Cerebellar cortex (tissue), 1 donor: ENCODE data around the gene GPR27.

Experiments
- DNase-seq: peaks from one replicate; pipeline ENCODE4 v3.0.0-alpha.2; 2015; ENCODE audit warnings: low spot score

GPR27 gene, protein sequence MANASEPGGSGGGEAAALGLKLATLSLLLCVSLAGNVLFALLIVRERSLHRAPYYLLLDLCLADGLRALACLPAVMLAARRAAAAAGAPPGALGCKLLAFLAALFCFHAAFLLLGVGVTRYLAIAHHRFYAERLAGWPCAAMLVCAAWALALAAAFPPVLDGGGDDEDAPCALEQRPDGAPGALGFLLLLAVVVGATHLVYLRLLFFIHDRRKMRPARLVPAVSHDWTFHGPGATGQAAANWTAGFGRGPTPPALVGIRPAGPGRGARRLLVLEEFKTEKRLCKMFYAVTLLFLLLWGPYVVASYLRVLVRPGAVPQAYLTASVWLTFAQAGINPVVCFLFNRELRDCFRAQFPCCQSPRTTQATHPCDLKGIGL

GRCh38 chr3:71753701-71754609 lies at the start of gene GPR27:
Gene GPR27 (plus strand): TSS chr3:71753855. CDS start chr3:71754050, 195 bp downstream.
- peak; percentile 25 for DNase-seq

DNA sequence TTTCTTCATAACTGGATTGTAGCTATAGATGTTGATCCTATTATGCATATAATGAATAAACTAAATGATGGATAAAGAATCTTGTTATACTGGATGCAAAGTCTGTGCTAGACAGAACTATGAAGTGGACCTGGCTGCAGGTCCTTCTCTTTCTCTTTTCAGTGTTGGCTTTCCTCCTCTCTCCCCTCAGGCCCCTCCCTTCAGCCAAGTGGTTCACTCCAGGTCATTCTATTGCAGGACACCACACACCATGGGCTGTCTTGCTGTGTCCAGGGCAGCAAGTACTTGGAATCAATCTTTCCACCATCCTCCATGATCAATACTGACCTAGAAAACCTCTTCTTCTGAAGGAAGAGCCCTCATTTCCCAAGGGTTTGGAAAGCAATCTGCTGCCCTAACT lies 48.7 kb upstream of the GPR27 start:
- no peak for DNase-seq

DNA sequence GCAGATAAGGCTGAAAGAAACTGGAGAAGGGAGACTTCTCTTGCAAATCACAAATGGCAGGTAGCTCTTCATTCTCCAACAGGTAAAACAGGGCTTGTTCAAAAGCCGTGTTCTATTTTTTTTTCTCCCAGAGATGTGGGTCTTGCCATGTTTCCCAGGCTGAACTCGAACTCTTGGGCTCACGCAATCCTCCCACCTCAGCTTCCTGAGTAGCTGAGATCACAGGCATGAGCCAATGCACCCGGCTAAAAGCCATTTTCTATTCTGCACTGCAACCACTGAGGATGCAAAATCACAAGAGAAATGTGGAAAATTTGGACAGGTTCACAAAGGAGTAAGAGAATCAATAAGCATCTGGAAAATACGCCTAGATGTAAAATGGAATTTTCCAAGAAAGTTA lies 48.0 kb upstream of the GPR27 start:
- DNase-seq = no peak

DNA sequence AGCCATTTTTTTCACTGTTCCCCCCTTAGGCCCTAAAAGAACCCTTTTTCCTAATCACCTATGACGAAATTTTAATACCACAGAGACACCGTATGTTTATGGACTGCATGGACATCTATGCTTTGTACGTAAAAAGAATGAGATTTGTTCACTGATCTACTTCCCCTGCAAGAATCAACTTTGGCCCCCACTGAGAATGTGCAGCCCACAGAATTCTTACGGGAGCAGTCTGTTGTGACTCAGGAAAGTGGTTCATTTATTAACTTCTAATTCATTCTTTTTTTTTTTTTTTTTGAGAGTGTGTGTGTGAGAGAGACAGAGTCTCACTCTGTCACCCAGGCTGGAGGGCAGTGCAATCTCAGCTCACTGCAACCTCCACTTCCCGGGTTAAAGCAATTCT lies 46.1 kb upstream of the GPR27 start:
- no peak for DNase-seq

- DNase-seq = no peak
Observed at GRCh38 chr3:71708476-71709105, 45.1 kb upstream of the GPR27 start.

- DNase-seq = no peak
Observed at GRCh38 chr3:71709908-71710511, 43.6 kb upstream of the GPR27 start.

- peak; percentile 72 for DNase-seq
Observed at GRCh38 chr3:71710906-71711494, 42.7 kb upstream of the GPR27 start.

- DNase-seq = no peak
Observed at GRCh38 chr3:71713041-71713440, 40.6 kb upstream of the GPR27 start.

GRCh38 chr3:71714595-71714994 lies 39.1 kb upstream of the GPR27 start:
- no peak for DNase-seq

DNA sequence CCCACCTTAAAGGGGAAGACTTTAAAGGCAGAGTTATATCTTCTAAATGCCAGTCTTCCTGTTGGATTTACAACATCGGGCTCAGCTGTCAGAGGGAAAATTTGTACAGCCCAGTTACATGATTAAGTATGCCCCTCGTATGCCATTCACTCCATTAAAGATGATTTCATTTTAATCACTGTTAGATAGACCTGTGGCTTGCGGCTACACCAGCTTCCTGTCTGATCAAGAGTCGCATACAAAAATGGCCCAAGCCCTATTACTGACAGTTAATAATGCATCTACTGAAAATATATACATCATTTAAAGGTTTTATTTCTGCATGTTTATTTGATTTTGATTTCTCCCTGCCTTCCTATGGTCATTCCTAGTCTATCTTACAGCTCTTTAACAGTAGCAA lies 35.6 kb upstream of the GPR27 start:
- DNase-seq = no peak

DNA sequence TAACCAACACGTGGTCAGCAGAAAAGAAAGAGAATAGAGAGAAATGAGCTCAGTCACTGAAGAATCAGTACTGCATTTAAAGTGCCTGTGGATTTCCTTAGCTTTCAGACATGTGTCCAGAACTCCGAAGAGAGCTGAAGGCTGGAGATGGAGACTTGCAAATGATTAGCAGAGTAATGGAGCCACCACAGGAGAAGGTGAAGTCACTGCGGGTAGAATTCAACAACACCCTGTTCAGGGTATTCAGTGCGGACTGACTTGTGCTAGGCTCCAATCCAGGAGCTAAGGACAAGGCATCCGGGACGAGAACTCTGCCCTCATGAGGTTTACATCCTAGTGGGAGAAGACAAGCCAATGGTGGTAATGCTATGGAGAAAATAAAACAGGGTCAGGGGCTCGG lies 32.7 kb upstream of the GPR27 start:
- DNase-seq = no peak

DNA sequence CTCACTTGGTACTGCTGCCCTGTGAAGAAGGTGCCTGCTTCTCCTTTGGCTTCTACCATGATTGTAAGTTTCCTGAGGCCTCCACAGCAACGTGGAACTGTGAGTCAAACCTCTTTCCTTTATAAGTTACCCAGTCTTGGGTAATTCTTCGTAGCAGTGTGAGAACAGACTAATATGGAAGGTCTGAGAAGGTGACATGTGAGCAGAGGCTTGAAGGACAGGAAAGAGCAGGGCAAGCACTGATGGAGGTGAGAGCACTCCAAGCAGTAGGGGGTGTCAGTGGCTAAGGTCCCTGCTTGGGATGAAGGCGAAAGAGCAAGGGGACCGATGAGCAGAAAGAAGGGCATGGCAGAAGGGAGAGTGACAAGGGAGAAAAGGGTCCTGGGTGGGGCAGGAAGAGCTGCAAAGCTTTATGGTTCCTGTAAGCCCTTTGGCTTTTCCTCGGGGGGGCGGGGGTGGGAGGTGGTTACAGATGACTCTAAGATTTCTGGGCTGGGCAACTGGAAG lies 32.0 kb upstream of the GPR27 start:
- no peak for DNase-seq

GRCh38 chr3:71722693-71723092 lies 31.0 kb upstream of the GPR27 start:
- no peak for DNase-seq

GRCh38 chr3:71723452-71724170 lies 30.0 kb upstream of the GPR27 start:
- no peak for DNase-seq

DNA sequence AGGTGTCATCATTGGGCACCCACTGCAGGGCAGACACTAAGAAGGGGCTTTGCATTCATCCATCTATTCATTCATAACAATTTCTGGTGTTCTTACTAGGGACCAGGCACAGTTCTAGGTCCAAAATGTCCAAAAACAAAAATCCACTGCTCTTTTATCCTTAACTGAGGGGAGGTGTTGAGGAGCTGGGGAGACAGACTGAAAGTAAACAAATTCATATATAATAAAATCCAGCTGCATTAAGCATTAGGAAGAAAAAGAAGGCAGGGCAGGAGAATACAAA lies 29.5 kb upstream of the GPR27 start:
- DNase-seq = no peak

DNA sequence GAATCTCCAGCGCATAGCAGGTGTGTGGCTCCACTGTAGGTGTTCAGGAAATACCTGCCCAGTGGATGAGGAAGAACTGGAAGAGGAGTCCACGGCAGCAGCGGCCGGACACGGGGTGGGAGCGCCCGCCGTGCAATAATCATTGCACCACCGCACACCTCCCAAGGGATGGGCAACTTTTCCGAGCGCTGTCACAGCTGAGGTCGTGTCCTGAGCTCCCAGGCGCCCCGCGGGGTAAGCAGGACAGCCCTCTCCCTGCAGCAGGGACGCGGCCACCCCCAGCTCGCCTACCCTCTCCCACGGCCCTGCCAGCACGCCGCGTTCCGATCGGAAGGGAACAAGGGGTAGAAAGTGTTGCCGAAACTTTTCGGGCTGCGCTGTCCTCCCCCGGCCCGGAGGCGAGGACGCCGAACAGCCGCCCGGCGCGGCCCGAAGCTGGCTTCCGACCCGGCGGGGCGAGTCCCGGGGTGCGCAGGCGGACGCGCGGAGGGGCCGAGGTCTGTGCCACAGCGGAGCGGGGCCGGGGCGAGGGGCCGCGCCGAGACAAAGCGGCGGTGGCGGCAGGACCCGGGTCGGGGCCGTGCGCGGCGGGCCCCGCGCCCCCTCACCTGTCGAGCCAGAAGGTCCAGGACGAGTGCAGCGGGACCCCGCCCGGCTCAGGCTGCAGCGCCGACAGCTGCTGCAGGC lies 28.9 kb upstream of the GPR27 start:
- DNase-seq = no peak

DNA sequence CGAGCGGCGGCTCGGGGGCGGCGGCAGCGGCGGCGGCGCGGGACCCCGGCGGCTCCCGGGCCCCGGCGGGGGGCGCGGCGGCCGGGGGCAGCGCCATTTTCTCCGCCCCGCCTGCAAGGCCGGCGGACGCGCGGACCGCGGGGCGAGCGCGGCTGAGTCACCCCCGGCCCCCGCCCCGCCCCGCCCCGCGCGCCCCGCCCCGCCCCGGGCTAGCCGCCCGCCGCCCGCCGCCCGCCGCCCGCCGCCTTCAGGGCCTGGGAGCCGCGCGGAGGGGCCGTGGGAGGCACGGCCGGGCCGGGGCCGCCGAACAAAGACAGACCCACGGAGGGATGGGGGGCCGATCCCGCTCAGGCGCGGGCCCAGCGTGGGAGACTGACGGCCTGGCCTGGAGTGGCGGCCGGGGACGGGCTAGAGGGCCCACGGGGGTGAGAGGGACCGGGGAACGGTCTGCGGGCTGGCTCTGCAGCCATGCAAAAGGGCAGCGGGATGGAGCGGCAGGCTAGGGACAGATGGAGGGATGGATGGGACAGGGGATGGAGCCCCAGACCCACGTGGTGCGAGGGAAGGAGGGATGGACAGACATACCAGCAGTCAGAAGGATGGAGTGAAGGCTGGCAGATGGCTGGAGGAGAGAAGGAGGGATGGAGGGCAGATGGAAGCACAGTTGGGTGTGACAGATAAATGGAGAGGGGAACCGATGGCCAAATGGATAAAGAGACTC lies 28.2 kb upstream of the GPR27 start, which contains the start of gene EIF4E3:
TSS of gene EIF4E3 (minus strand) at position 132 of the 721 bp plus-strand sequence. CDS start at position 97, 35 bp downstream.
- DNase-seq = peak; percentile 64

GRCh38 chr3:71726146-71726545 lies 27.5 kb upstream of the GPR27 start:
- DNase-seq = no peak

DNA sequence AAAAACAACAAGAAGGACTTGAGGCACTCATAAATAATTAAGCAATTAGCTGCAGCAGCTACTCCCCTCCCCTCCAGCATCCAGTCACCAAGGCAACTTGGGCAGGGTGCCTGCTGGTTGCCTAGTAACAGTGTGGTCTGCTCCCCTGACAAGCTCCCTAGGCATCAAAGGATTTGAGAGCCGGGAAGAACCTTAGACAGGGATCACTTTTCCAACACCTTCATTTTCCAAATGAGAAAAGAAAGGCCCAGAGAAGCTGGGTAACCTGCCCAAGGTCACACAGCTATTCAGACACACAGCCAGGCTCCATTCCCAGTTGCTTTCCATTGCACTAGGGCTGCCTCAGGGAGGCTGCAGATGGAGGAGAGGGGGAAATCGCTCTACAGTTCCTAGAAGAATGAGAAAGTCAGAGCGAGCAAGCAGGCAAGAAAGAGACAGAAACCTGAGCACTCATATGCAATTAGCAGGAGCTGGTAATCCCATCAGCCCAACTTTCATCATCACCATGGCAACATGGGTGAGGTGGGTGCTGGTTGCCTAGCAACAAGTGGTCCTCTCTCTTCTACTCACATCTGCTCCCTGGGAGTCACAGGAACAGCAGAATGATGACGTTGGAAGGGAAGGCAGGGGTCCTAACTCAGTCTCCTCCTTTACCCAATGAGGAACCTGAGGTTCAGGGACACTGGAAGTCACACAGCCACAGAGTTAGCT lies 24.9 kb upstream of the GPR27 start:
- peak; percentile 72 for DNase-seq
